AG09309 (cell line): ENCODE data around the gene ME2.
"Not testable (repeated sequence)": the region's sequence is repeated elsewhere in the genome, so short reads cannot be mapped to it uniquely, and the experiment has no call there.

ENCODE experiments used
- DNase-seq: peaks from one replicate; pipeline ENCODE4 v3.0.0-alpha.2; 2010; ENCODE audit warnings: low read depth
- H3K4me3 ChIP-seq: 2 replicates; pipeline ENCODE4 v1.5.1; 2011; ENCODE audit warnings: mild to moderate bottlenecking, low read depth, low read length, moderate library complexity; ENCODE audit not compliant: control insufficient read depth
- CTCF ChIP-seq: IDR thresholded peaks from 2 replicates; pipeline ENCODE4 v1.5.1; 2011; ENCODE audit warnings: mild to moderate bottlenecking, low read depth, low read length, inconsistent platforms; ENCODE audit not compliant: insufficient read depth, control insufficient read depth; ENCODE audit errors: missing control alignments

The ME2 gene

GRCh38 chr18:50875966-50876536 is 2.9 kb upstream of the ME2 start:
- H3K4me3 ChIP-seq, result no peak overlapping the region
- no peak for TF ChIP-seq CTCF
- DNase-seq, result no peak

- no peak for DNase-seq
- no peak for TF ChIP-seq CTCF
- H3K4me3 ChIP-seq, result peak overlapping the region; percentile 88
Observed at GRCh38 chr18:50877545-50878265, 1.2 kb upstream of the ME2 start.

- no peak for DNase-seq
- H3K4me3 ChIP-seq, result peak overlapping the region; percentile 88
Observed at GRCh38 chr18:50879302-50880118, 592 bp downstream of the ME2 start.

GRCh38 chr18:50880119-50880465 is 1.2 kb downstream of the ME2 start:
- DNase-seq, result no peak
- peak overlapping the region; percentile 88 for H3K4me3 ChIP-seq
- no peak for TF ChIP-seq CTCF

More at GRCh38 chr18:50879302-50880118, 592 bp downstream of the ME2 start:
- TF ChIP-seq CTCF, result no peak

GRCh38 chr18:50880944-50881343 is 2.0 kb downstream of the ME2 start:
- H3K4me3 ChIP-seq, DNase-seq: not testable (repeated sequence)

GRCh38 chr18:50886929-50887328 is 8.0 kb downstream of the ME2 start:
- H3K4me3 ChIP-seq, result no peak overlapping the region
- no peak for DNase-seq
- no peak for TF ChIP-seq CTCF
